ENCODE measurements around the gene RTL1.

RTL1 gene

GRCh38 chr14:100881211-100882025 is 22.1 kb downstream of the RTL1 start:
- DNase-seq: no peak

- no peak for DNase-seq
Observed at GRCh38 chr14:100880271-100881101, 23.0 kb downstream of the RTL1 start.

- no peak for DNase-seq
Observed at GRCh38 chr14:100879782-100880181, 23.7 kb downstream of the RTL1 start.

GRCh38 chr14:100879194-100879593 is 24.3 kb downstream of the RTL1 start:
- DNase-seq: no peak

GRCh38 chr14:100878271-100879146 is 25.0 kb downstream of the RTL1 start:
- no peak for DNase-seq

GRCh38 chr14:100875861-100876590 is 27.5 kb downstream of the RTL1 start:
- DNase-seq: no peak

- DNase-seq: no peak
Observed at GRCh38 chr14:100875126-100875525, 28.4 kb downstream of the RTL1 start.

GRCh38 chr14:100874411-100875091 is 29.0 kb downstream of the RTL1 start:
- DNase-seq: no peak

GRCh38 chr14:100874051-100874410 is 29.5 kb downstream of the RTL1 start:
- no peak for DNase-seq

GRCh38 chr14:100873096-100873482 is 30.4 kb downstream of the RTL1 start:
- DNase-seq: no peak

GRCh38 chr14:100872259-100873095 is 31.0 kb downstream of the RTL1 start:
- peak; percentile 15 for DNase-seq

- DNase-seq: peak; percentile 23
Observed at GRCh38 chr14:100871234-100872186, 32.0 kb downstream of the RTL1 start.

GRCh38 chr14:100868621-100869370 is 34.7 kb downstream of the RTL1 start:
- DNase-seq: no peak

- no peak for DNase-seq
Observed at GRCh38 chr14:100867631-100868315, 35.7 kb downstream of the RTL1 start.

- no peak for DNase-seq
Observed at GRCh38 chr14:100866666-100867630, 36.6 kb downstream of the RTL1 start.

- no peak for DNase-seq
Observed at GRCh38 chr14:100865682-100866591, 37.6 kb downstream of the RTL1 start.
